ENCODE measurements around the gene COG5.

- TF ChIP-seq CTCF (IDR thresholded peaks at IDR 0.05) (no peak), POLR2A (IDR thresholded peaks at IDR 0.05) (no peak)
Observed at GRCh38 chr7:107588529-107589130, 24.9 kb upstream of the COG5 start.

All from right lobe of liver (tissue), 4 donors.